Gastroesophageal sphincter (tissue), 3 donors: Measurements from ENCODE around the gene MAP3K20.

ENCODE experiments used
- POLR2A ChIP-seq, 2 donors: fragments of 450-650 bp; IDR thresholded peaks; one replicate each; pipeline ENCODE4 v1.6.1; 2017; ENCODE audit warnings: antibody characterized with exemption in 2 of 2, mild to moderate bottlenecking in 2 of 2, moderate library complexity in 1 of 2
- POLR2AphosphoS5 ChIP-seq: sonication (generic); formaldehyde crosslinking; IDR thresholded peaks from one replicate; pipeline ENCODE4 v1.6.1; 2017; ENCODE audit warnings: antibody characterized with exemption
- TF ChIP-seq, protein P1 (sequence below), 4 experiments: fragments of 200-600 bp in 2 of 4; fragments of 450-650 bp in 2 of 4; sonication (generic) in 1 of 4; IDR thresholded peaks; one replicate each; pipeline ENCODE4 v1.5.1; 2017 to 2019; ENCODE audit warnings: antibody characterized with exemption in 4 of 4, mild to moderate bottlenecking in 2 of 4, moderate library complexity in 2 of 4

DNA sequence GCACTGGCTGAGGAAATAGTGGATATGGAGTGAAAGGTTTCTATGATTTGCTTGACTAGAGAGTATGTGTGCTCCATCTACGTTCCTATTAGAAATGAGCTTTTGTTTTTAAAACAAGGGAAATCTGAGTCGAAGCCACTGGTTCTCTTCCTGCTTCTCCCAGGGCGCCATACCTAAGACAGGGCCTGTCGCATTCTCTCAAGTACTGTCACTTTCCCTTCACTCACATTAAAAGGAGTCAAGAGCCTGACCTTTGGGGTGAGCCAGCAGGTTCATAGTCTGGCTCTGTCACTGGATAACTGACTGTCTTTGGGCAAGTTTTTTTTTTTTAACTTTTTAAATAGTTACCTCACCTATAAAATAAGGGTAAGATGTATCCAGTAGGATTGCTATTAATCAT lies 121.0 kb downstream of the MAP3K20 start:
- TF ChIP-seq, protein P1, sequence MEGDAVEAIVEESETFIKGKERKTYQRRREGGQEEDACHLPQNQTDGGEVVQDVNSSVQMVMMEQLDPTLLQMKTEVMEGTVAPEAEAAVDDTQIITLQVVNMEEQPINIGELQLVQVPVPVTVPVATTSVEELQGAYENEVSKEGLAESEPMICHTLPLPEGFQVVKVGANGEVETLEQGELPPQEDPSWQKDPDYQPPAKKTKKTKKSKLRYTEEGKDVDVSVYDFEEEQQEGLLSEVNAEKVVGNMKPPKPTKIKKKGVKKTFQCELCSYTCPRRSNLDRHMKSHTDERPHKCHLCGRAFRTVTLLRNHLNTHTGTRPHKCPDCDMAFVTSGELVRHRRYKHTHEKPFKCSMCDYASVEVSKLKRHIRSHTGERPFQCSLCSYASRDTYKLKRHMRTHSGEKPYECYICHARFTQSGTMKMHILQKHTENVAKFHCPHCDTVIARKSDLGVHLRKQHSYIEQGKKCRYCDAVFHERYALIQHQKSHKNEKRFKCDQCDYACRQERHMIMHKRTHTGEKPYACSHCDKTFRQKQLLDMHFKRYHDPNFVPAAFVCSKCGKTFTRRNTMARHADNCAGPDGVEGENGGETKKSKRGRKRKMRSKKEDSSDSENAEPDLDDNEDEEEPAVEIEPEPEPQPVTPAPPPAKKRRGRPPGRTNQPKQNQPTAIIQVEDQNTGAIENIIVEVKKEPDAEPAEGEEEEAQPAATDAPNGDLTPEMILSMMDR (IDR thresholded peaks at IDR 0.05) = no peak
- TF ChIP-seq POLR2AphosphoS5 = no peak
- TF ChIP-seq POLR2A (IDR thresholded peaks at IDR 0.05) = no peak
